GM12878 (cell line): ENCODE data around the gene MEGF11. TPM values are rescaled to one million over a fixed set of nuclear protein-coding genes. Genes with fewer than 3 reads are reported as not detected.

Experiments
- ATAC-seq: fragments of 200-7000 bp; cut with Tn5 transposase; 3 replicates; pipeline ENCODE4 v1.9.1; 2020; ENCODE audit warnings: mild to moderate bottlenecking, moderate library complexity
- BruUV-seq: library from RNA; stranded (reverse); fragments of 400-500 nt; replicated peaks from 2 replicates; lab custom pipeline; 2021; lab: Mats Ljungman, UMichigan
- CTCF ChIA-PET: fragments of 300-600 bp; sonication (Branson Sonifier 250); formaldehyde crosslinking; extraction: SDS; loops from one replicate; lab custom pipeline; 2021; ENCODE audit warnings: inconsistent platforms; lab: Yijun Ruan, JAX
- POLR2A ChIA-PET: fragments of 350-600 bp; formaldehyde crosslinking; extraction: SDS; loops from one replicate; lab custom pipeline; 2021; ENCODE audit warnings: inconsistent platforms; lab: Charles Lee
- RAD21 ChIA-PET: fragments of 300-600 bp; sonication (Branson Sonifier 250); formaldehyde crosslinking; loops from one replicate; lab custom pipeline; 2023; ENCODE audit warnings: antibody characterized with exemption; ENCODE audit not compliant: unreplicated experiment; lab: Charles Lee
- SMC1A ChIA-PET: fragments of 300-600 bp; sonication (Branson Sonifier 250); formaldehyde crosslinking; loops from one replicate; lab custom pipeline; 2023; ENCODE audit not compliant: unreplicated experiment, uncharacterized antibody; lab: Charles Lee
- DNase-seq: peaks from one replicate; pipeline ENCODE4 v3.0.0-alpha.2; 2011; ENCODE audit warnings: low read depth, low spot score
- FAIRE-seq: peaks from 3 replicates; lab custom pipeline; 2011; peaks lifted over from hg19 to GRCh38; lab: Jason Lieb, UNC
- H2AFZ ChIP-seq: 2 replicates; pipeline ENCODE4 v1.6.0; 2011; ENCODE audit warnings: low read depth, low read length, control low read depth; ENCODE audit not compliant: control insufficient read depth
- H3K27ac ChIP-seq: 2 replicates; pipeline ENCODE4 v1.5.1; 2011; ENCODE audit warnings: control low read depth; ENCODE audit not compliant: control insufficient read depth, insufficient read depth
- H3K27me3 ChIP-seq, 2 experiments: replicated peaks in 1 of 2; 2 replicates each; pipeline versions ENCODE4 v1.6.0 to v1.6.1; 2011; ENCODE audit warnings: low read length in 1 of 2; ENCODE audit not compliant: control insufficient read depth in 2 of 2, insufficient read depth in 2 of 2
- H3K36me3 ChIP-seq, 2 experiments: 2 replicates each; pipeline ENCODE4 v1.5.1; 2011; ENCODE audit warnings: low read length in 1 of 2; ENCODE audit not compliant: control insufficient read depth in 2 of 2, insufficient read depth in 2 of 2
- H3K4me1 ChIP-seq: 2 replicates; pipeline ENCODE4 v1.6.1; 2011; ENCODE audit warnings: mild to moderate bottlenecking, low read length, moderate library complexity, mixed read lengths; ENCODE audit not compliant: control insufficient read depth, insufficient read depth
- H3K4me2 ChIP-seq: 2 replicates; pipeline ENCODE4 v1.6.0; 2011; ENCODE audit warnings: control low read depth; ENCODE audit not compliant: control insufficient read depth, insufficient read depth
- H3K4me3 ChIP-seq: fragments of 200-600 bp; sonication (generic); 2 replicates; pipeline ENCODE4 v1.5.1; 2016
- H3K79me2 ChIP-seq: 2 replicates; pipeline ENCODE4 v1.6.0; 2011; ENCODE audit warnings: low read length; ENCODE audit not compliant: control insufficient read depth, insufficient read depth
- H3K9ac ChIP-seq: 2 replicates; pipeline ENCODE4 v1.8.0; 2011; ENCODE audit warnings: low read length, control low read depth, mixed read lengths; ENCODE audit not compliant: control insufficient read depth, insufficient read depth
- H3K9me3 ChIP-seq: replicated peaks from 3 replicates; pipeline ENCODE4 v1.5.1; 2011; ENCODE audit warnings: mild to moderate bottlenecking, low read length; ENCODE audit not compliant: control insufficient read depth, insufficient read depth
- H4K20me1 ChIP-seq: 2 replicates; pipeline ENCODE4 v1.6.0; 2011; ENCODE audit not compliant: control insufficient read depth, insufficient read depth
- CHD2 ChIP-seq: IDR thresholded peaks from 2 replicates; pipeline ENCODE4 v1.6.1; 2011; ENCODE audit warnings: low read depth, low read length, improper control_type of control experiment, borderline replicate concordance
- CHD4 ChIP-seq: fragments of 200-600 bp; sonication (generic); IDR thresholded peaks from 2 replicates; pipeline ENCODE4 v1.6.1; 2016; ENCODE audit warnings: mild to moderate bottlenecking
- CTCF ChIP-seq, 3 experiments: IDR thresholded peaks in 2 of 3; conservative IDR thresholded peaks in 1 of 3; 2 replicates each; pipeline ENCODE4 v1.5.1; 2011; ENCODE audit warnings: low read depth in 3 of 3, low read length in 3 of 3, mild to moderate bottlenecking in 3 of 3, control low read depth in 2 of 3, moderate library complexity in 2 of 3, inconsistent platforms in 1 of 3, mixed read lengths in 1 of 3; ENCODE audit not compliant: control insufficient read depth in 2 of 3, insufficient read depth in 1 of 3; ENCODE audit errors: extremely low read depth in 1 of 3
- GABPA ChIP-seq: IDR thresholded peaks from 2 replicates; pipeline ENCODE4 v1.6.1; 2014; ENCODE audit warnings: antibody characterized with exemption, low read depth, mild to moderate bottlenecking, inconsistent platforms
- HDAC6 ChIP-seq: fragments of 200-600 bp; sonication (generic); IDR thresholded peaks from one replicate; pipeline ENCODE4 v1.8.0; 2017; ENCODE audit warnings: antibody characterized with exemption; ENCODE audit not compliant: unreplicated experiment
- IKZF1 ChIP-seq: fragments of 450-650 bp; conservative IDR thresholded peaks from 2 replicates; pipeline ENCODE4 v1.6.1; 2017; ENCODE audit warnings: antibody characterized with exemption, mild to moderate bottlenecking
- MAX ChIP-seq: IDR thresholded peaks from 2 replicates; pipeline ENCODE4 v1.6.1; 2012; ENCODE audit warnings: low read depth, low read length, improper control_type of control experiment
- MTA3 ChIP-seq: IDR thresholded peaks from 2 replicates; pipeline ENCODE4 v1.6.1; 2012; ENCODE audit warnings: low read length, inconsistent platforms, borderline replicate concordance
- NR2C1 ChIP-seq: fragments of 450-650 bp; IDR thresholded peaks from 2 replicates; pipeline ENCODE4 v1.6.1; 2017; ENCODE audit warnings: antibody characterized with exemption, mild to moderate bottlenecking, moderate library complexity
- POLR2AphosphoS2 ChIP-seq: IDR thresholded peaks from 2 replicates; pipeline ENCODE4 v1.6.1; 2011; ENCODE audit warnings: low read depth, mild to moderate bottlenecking, low read length, improper control_type of control experiment, moderate library complexity
- RAD51 ChIP-seq: fragments of 450-650 bp; IDR thresholded peaks from 2 replicates; pipeline ENCODE4 v1.6.1; 2016; ENCODE audit warnings: moderate library complexity, mild to moderate bottlenecking, inconsistent platforms
- RELA ChIP-seq: fragments of 450-650 bp; IDR thresholded peaks from 2 replicates; pipeline ENCODE4 v1.8.0; 2014; ENCODE audit warnings: borderline replicate concordance; ENCODE audit not compliant: partially characterized antibody
- STAT1 ChIP-seq: fragments of 450-650 bp; conservative IDR thresholded peaks from 2 replicates; pipeline ENCODE4 v1.6.1; 2014; ENCODE audit warnings: antibody characterized with exemption, mild to moderate bottlenecking
- TCF12 ChIP-seq: IDR thresholded peaks from 2 replicates; pipeline ENCODE4 v1.6.1; 2011; ENCODE audit warnings: low read depth, mild to moderate bottlenecking, low read length
- ZNF384 ChIP-seq: IDR thresholded peaks from 2 replicates; pipeline ENCODE4 v1.6.1; 2012; ENCODE audit warnings: low read depth, mild to moderate bottlenecking, low read length, improper control_type of control experiment, borderline replicate concordance
- WGBS: methylation state at CpG from one replicate; pipeline ENCODE4 v1.1.6; 2016; ENCODE audit warnings: low lambda C conversion rate; ENCODE audit not compliant: insufficient replicate concordance, insufficient coverage; ENCODE audit errors: missing lambda C conversion rate; 5-methylcytosine and 5-hydroxymethylcytosine counted together
- in situ Hi-C: fragments of 300-500 bp; cut with MboI; formaldehyde crosslinking; loops from 9 replicates; pipeline ENCODE4 v1.14.3; 2018; ENCODE audit warnings: mixed read lengths
- intact Hi-C: fragments of 100-400 bp; cut with micrococcal nuclease; formaldehyde crosslinking; loops from one replicate; pipeline ENCODE4 v1.14.2; 2022; ENCODE audit not compliant: unreplicated experiment
- polyA plus RNA-seq, 11 experiments: library from polyadenylated mRNA; depleted of rRNA in 4 of 11; unstranded in 6 of 11; stranded (reverse) in 5 of 11; fragments of >200 nt; fragmentation: Nextera tagmentation in 4 of 11; fragmentation: Illumina TruSeq in 1 of 11; extraction: Ambion mirVana in 4 of 11; extraction: Trizol in 1 of 11; gene quantifications; 1 replicate in 1 of 11; 2 replicates in 10 of 11; pipeline versions ENCODE4 v1.2.1 to v1.2.3, GENCODE V29; 2011 to 2016; ENCODE audit warnings: inconsistent platforms in 2 of 11, missing spikeins in 2 of 11, low read depth in 1 of 11
- total RNA-seq, 4 experiments: library from RNA; depleted of rRNA in 3 of 4; stranded (reverse); fragments of >200 nt in 3 of 4; fragmentation: Illumina TruSeq in 1 of 4; extraction: Trizol in 1 of 4; gene quantifications; 2 replicates each; pipeline versions ENCODE4 v1.2.1 to v1.2.3, GENCODE V29; 2013 to 2021

The MEGF11 gene
- total and polyA plus RNA-seq, 10 of the 15 experiments (the other 5 are each of a cell fraction or from before 2014, with no cell fraction given), result 0.03 to 1.7 (median 0.49) TPM

GRCh38 chr15:66278056-66278455 lies 24.5 kb upstream of the MEGF11 start:
- TF ChIP-seq ZNF384, result no peak
- no peak for TF ChIP-seq NR2C1
- TF ChIP-seq RAD51, result no peak
- no peak for TF ChIP-seq HDAC6
- no peak for TF ChIP-seq RELA
- no peak for TF ChIP-seq MTA3
- no peak for TF ChIP-seq MAX
- no peak for TF ChIP-seq CHD2
- TF ChIP-seq POLR2AphosphoS2, result no peak
- no peak for TF ChIP-seq IKZF1
- no peak for TF ChIP-seq STAT1
- no peak for TF ChIP-seq TCF12
- no peak for TF ChIP-seq GABPA
- no peak for TF ChIP-seq CTCF (IDR thresholded peaks at IDR 0.05 in 2 of 3, conservative IDR thresholded peaks at IDR 0.05 in 1 of 3; ENCODE audit: control insufficient read depth in 2 of 3, extremely low read depth in 1 of 3, insufficient read depth in 1 of 3, low read depth in 3 of 3, low read length in 3 of 3)
- TF ChIP-seq CHD4, result no peak
- intact Hi-C loops, result no loop called here
- DNase-seq, result no peak
- ATAC-seq, result no peak
- Histone ChIP-seq H4K20me1 (no peaks in the 10 kb centered on the region), H3K9me3 (no peaks in the 10 kb centered on the region), H3K27ac (no peak overlapping the region), H3K36me3 (no peaks in the 10 kb centered on the region), H3K9ac (no peak overlapping the region), H3K4me1 (no peaks in the 10 kb centered on the region), H3K27me3 (no peaks in the 10 kb centered on the region; a peak in 1 of 4 replicates), H3K4me2 (no peak overlapping the region), H3K4me3 (no peak overlapping the region), H3K79me2 (no peaks in the 10 kb centered on the region), H2AFZ (no peak overlapping the region)
- ChIA-PET POLR2A (no interaction called here), RAD21 (no interaction called here), SMC1A (no interaction called here), CTCF (interaction anchor here (1.2 to 1.8 kb wide), 2 partner anchors 10 to 12 kb away, joined by 3 to 9 read pairs; no protein-coding TSS in a partner anchor)
- WGBS, result 57% methylated on average over 6 of the region's 6 CpGs
- BruUV-seq, result no TSS peak
- FAIRE-seq, result no peak
- in situ Hi-C loops, result no loop called here
